Naive B cell (primary cell): ENCODE measurements around the gene BLM. TPM values are rescaled to one million over a fixed set of nuclear protein-coding genes. Genes with fewer than 3 reads are reported as not detected.

Experiments
- ATAC-seq, 2 donors: fragments of 150-1000 bp; cut with Tn5 transposase; 2 replicates each; pipeline ENCODE4 v1.10.0; 2021; ENCODE audit warnings: low read depth in 2 of 2, mild to moderate bottlenecking in 2 of 2, moderate library complexity in 2 of 2
- DNase-seq: peaks from one replicate; pipeline ENCODE4 v3.0.0; 2022
- H3K27ac Mint-ChIP-seq, 6 donors: one replicate each; pipeline ENCODE4 v1.8.0; 2020 to 2022; ENCODE audit warnings: mild to moderate bottlenecking in 6 of 6, mixed read lengths in 6 of 6, moderate library complexity in 5 of 6, inconsistent platforms in 2 of 6
- H3K27me3 Mint-ChIP-seq, 3 donors: one replicate each; pipeline ENCODE4 v1.8.0; 2021 to 2022; ENCODE audit warnings: mixed read lengths in 3 of 3, mild to moderate bottlenecking in 1 of 3
- H3K36me3 Mint-ChIP-seq, 2 donors: one replicate each; pipeline ENCODE4 v1.8.0; 2020 to 2022; ENCODE audit warnings: mixed read lengths in 2 of 2, inconsistent platforms in 1 of 2, mild to moderate bottlenecking in 1 of 2
- H3K4me1 Mint-ChIP-seq, 3 donors: one replicate each; pipeline ENCODE4 v1.8.0; 2020 to 2022; ENCODE audit warnings: mixed read lengths in 3 of 3, inconsistent platforms in 1 of 3, mild to moderate bottlenecking in 1 of 3, moderate library complexity in 1 of 3
- H3K4me3 Mint-ChIP-seq, 8 donors: one replicate each; pipeline ENCODE4 v1.8.0; 2020 to 2022; ENCODE audit warnings: mild to moderate bottlenecking in 8 of 8, mixed read lengths in 8 of 8, moderate library complexity in 8 of 8, inconsistent platforms in 2 of 8
- H3K9me3 Mint-ChIP-seq, 7 donors: one replicate each; pipeline ENCODE4 v1.8.0; 2020 to 2022; ENCODE audit warnings: mixed read lengths in 7 of 7, mild to moderate bottlenecking in 5 of 7, inconsistent platforms in 2 of 7, moderate library complexity in 1 of 7
- polyA plus RNA-seq, 6 donors: library from polyadenylated mRNA; unstranded; fragments of 300-500 nt; fragmentation: Illumina TruSeq; gene quantifications; one replicate each; pipeline ENCODE4 v1.2.3, GENCODE V29; 2021; ENCODE audit warnings: low read depth in 6 of 6

The BLM gene
- polyA plus RNA-seq, 6 donors from 2014 or later = 5.5 to 11.1 (median 6.8) TPM; not detected in 1

- no peaks in the 10 kb centered on the region for H3K27me3 Mint-ChIP-seq
- no peak for ATAC-seq
- DNase-seq = no peak
- H3K36me3 Mint-ChIP-seq = no peaks in the 10 kb centered on the region
- H3K9me3 Mint-ChIP-seq = no peaks in the 10 kb centered on the region
- no peak overlapping the region for H3K27ac Mint-ChIP-seq
- H3K4me1 Mint-ChIP-seq = peaks cover 21 to 34% (median 29%) of the 10 kb centered on the region in 3 donors
- no peak overlapping the region for H3K4me3 Mint-ChIP-seq
These were observed 144.0 kb downstream of the BLM start for GRCh38 chr15:90860942-90861675.

GRCh38 chr15:90862487-90862886, 145.3 kb downstream of the BLM start:
- ATAC-seq (no peak), DNase-seq (no peak)
- no peak overlapping the region for H3K27ac Mint-ChIP-seq

GRCh38 chr15:90862964-90863778, 146.0 kb downstream of the BLM start:
- no peak for ATAC-seq
- H3K27ac Mint-ChIP-seq = peak overlapping the region in 3 of 6 donors; percentile 5 to 43 (median 23)

More at GRCh38 chr15:90862487-90862886, 145.3 kb downstream of the BLM start:
- Mint-ChIP-seq H3K36me3 (no peaks in the 10 kb centered on the region), H3K4me3 (no peak overlapping the region), H3K9me3 (no peaks in the 10 kb centered on the region), H3K4me1 (peaks cover 13 to 20% (median 15%) of the 10 kb centered on the region in 3 donors), H3K27me3 (no peaks in the 10 kb centered on the region)

GRCh38 chr15:90863987-90864386, 146.8 kb downstream of the BLM start:
- no peaks in the 10 kb centered on the region for H3K27me3 Mint-ChIP-seq
- H3K4me1 Mint-ChIP-seq = peaks cover 12 to 26% (median 17%) of the 10 kb centered on the region in 3 donors
- ATAC-seq (no peak), DNase-seq (no peak)
- H3K9me3 Mint-ChIP-seq = no peaks in the 10 kb centered on the region
- no peak overlapping the region for H3K4me3 Mint-ChIP-seq
- no peaks in the 10 kb centered on the region for H3K36me3 Mint-ChIP-seq
- no peak overlapping the region for H3K27ac Mint-ChIP-seq

More at GRCh38 chr15:90862964-90863778, 146.0 kb downstream of the BLM start:
- peaks cover 9 to 18% (median 13%) of the 10 kb centered on the region in 3 donors for H3K4me1 Mint-ChIP-seq
- no peaks in the 10 kb centered on the region for H3K36me3 Mint-ChIP-seq
- no peak for DNase-seq
- H3K27me3 Mint-ChIP-seq = no peaks in the 10 kb centered on the region
- H3K9me3 Mint-ChIP-seq = no peaks in the 10 kb centered on the region
- H3K4me3 Mint-ChIP-seq = no peak overlapping the region

GRCh38 chr15:90864507-90864906, 147.4 kb downstream of the BLM start:
- DNase-seq (no peak), ATAC-seq (no peak)
- no peaks in the 10 kb centered on the region for H3K36me3 Mint-ChIP-seq
- H3K4me1 Mint-ChIP-seq = peaks cover 18 to 31% (median 18%) of the 10 kb centered on the region in 3 donors
- no peak overlapping the region for H3K4me3 Mint-ChIP-seq
- H3K27ac Mint-ChIP-seq = no peak overlapping the region
- H3K27me3 Mint-ChIP-seq = no peaks in the 10 kb centered on the region
- no peaks in the 10 kb centered on the region for H3K9me3 Mint-ChIP-seq

DNA sequence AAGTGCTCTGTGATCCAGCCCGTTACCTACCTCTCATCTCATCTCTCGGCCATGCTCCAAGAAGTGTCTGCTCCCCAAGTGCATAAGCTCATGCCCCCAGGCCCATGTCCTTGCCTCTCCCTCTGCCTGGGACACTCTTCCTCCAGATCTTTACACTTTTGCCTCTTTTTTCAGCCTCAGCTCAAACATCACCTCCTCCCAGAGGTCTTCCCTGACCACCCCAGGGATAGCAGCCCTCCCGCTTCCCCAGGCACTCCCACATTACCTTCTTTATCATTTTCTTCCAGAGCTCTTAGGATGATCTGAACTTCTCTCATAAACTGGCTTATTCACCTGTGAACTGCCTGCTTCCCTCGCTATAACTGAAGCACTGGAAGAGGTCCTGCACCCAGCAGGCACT, 148.6 kb downstream of the BLM start:
- no peak for DNase-seq

More for the DNA sequence above, 148.6 kb downstream of the BLM start:
- peak overlapping the region in 1 of 6 donors; percentile 89 for H3K27ac Mint-ChIP-seq
- no peak for ATAC-seq
- peaks cover 29 to 43% (median 30%) of the 10 kb centered on the region in 3 donors for H3K4me1 Mint-ChIP-seq
- H3K27me3 Mint-ChIP-seq = no peaks in the 10 kb centered on the region
- no peaks in the 10 kb centered on the region for H3K36me3 Mint-ChIP-seq
- no peaks in the 10 kb centered on the region for H3K9me3 Mint-ChIP-seq
- H3K4me3 Mint-ChIP-seq = no peak overlapping the region

Other genes with a start within 250 kb of the BLM start
- gene CRTC3, start 187.4 kb upstream of the BLM start, polyA plus RNA-seq = 10 to 100 TPM; 14.2 to 47.8 (median 26.9) TPM
- gene FURIN, start 151.2 kb downstream of the BLM start, polyA plus RNA-seq = 1 to 10 TPM; 3.7 to 9.8 (median 5.8) TPM
- 10 to 100 TPM in 2 of 6 donors, 1 to 10 TPM in 4; 4.1 to 17.2 (median 7.9) TPM for gene FES, start 167.2 kb downstream of the BLM start, polyA plus RNA-seq
- gene MAN2A2, start 186.0 kb downstream of the BLM start, polyA plus RNA-seq = 1 to 10 TPM; 1.4 to 8.9 (median 6.5) TPM
- 10 to 100 TPM; 24.6 to 39.5 (median 35.0) TPM for gene HDDC3, start 215.2 kb downstream of the BLM start, polyA plus RNA-seq
- 10 to 100 TPM; 54.9 to 76.1 (median 60.9) TPM for gene UNC45A, start 217.9 kb downstream of the BLM start, polyA plus RNA-seq
- 1 to 10 TPM; 4.0 to 6.6 (median 5.2) TPM for gene RCCD1, start 237.5 kb downstream of the BLM start, polyA plus RNA-seq